Measurements from ENCODE around the gene DENND1A.

The DENND1A gene

DNA sequence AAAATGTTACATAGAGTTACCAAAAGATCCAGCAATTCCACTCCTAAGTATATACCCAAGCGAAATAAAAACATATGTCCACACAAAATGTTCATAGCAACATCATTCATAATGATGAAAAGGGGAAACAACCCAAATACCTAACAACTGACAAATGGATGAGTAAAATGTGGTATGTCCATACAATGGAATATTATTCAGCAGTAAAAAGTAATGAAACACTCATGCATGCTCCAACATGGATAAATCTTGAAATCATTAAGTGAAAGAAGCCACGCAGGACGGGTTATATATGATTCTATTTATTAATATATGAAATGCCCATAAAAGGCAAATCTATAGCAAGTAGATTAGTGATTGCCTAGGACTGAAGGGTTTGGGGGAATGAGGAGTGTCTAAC, 6.0 kb downstream of the DENND1A start:
- DNase-seq (ENCODE audit: low read depth), result no peak
- H3K4me3 ChIP-seq (ENCODE audit: low read depth, low read length), result no peak overlapping the region
- in situ Hi-C loops (cut with HindIII; ENCODE audit: low sequenced_read_pairs), result no loop called here
- no peak for TF ChIP-seq CTCF (IDR thresholded peaks at IDR 0.05; ENCODE audit: low read depth, low read length, missing control alignments)

DNA sequence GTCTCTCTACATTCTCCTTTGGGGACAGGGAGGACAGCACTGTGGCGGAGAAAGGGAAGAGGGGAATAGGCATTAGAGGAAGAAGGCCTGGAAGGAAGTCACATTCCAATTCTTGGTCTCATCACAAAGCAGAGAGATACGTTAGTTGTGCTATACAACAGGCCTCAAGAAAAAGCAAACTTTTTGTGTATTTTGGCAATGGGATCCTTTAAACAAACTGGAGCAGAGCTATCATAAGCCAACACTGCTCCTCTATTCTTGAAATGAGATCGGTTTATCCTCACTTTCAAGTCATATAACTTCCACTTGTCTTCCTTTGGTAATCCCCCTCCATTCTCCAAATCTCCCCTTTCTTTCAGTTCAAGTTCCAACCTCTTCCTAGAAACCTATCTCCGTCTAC, 6.5 kb downstream of the DENND1A start:
- no peak for DNase-seq (ENCODE audit: low read depth)
- in situ Hi-C loops (cut with HindIII; ENCODE audit: low sequenced_read_pairs), result no loop called here
- H3K4me3 ChIP-seq (ENCODE audit: low read depth, low read length), result no peak overlapping the region
- TF ChIP-seq CTCF (IDR thresholded peaks at IDR 0.05; ENCODE audit: low read depth, low read length, missing control alignments), result no peak

GRCh38 chr9:123922911-123923310, 7.0 kb downstream of the DENND1A start:
- no peak for DNase-seq (ENCODE audit: low read depth)
- no peak for TF ChIP-seq CTCF (IDR thresholded peaks at IDR 0.05; ENCODE audit: low read depth, low read length, missing control alignments)
- in situ Hi-C loops (cut with HindIII; ENCODE audit: low sequenced_read_pairs), result no loop called here
- no peak overlapping the region for H3K4me3 ChIP-seq (ENCODE audit: low read depth, low read length)

- DNase-seq (ENCODE audit: low read depth), result no peak
- TF ChIP-seq CTCF (IDR thresholded peaks at IDR 0.05; ENCODE audit: low read depth, low read length, missing control alignments), result no peak
- in situ Hi-C loops (cut with HindIII; ENCODE audit: low sequenced_read_pairs), result no loop called here
These were observed 7.5 kb downstream of the DENND1A start for GRCh38 chr9:123922431-123922830.

GRCh38 chr9:123914517-123915196, 15.3 kb downstream of the DENND1A start:
- in situ Hi-C loops (cut with HindIII; ENCODE audit: low sequenced_read_pairs), result no loop called here
- no peak overlapping the region for H3K4me3 ChIP-seq (ENCODE audit: low read depth, low read length)
- DNase-seq (ENCODE audit: low read depth), result no peak
- TF ChIP-seq CTCF (IDR thresholded peaks at IDR 0.05; ENCODE audit: low read depth, low read length, missing control alignments), result no peak

More at GRCh38 chr9:123922431-123922830, 7.5 kb downstream of the DENND1A start:
- no peak overlapping the region for H3K4me3 ChIP-seq (ENCODE audit: low read depth, low read length)

- no peak for TF ChIP-seq CTCF (IDR thresholded peaks at IDR 0.05; ENCODE audit: low read depth, low read length, missing control alignments)
- DNase-seq (ENCODE audit: low read depth), result no peak
- H3K4me3 ChIP-seq (ENCODE audit: low read depth, low read length), result no peak overlapping the region
- in situ Hi-C loops (cut with HindIII; ENCODE audit: low sequenced_read_pairs), result no loop called here
These were observed 17.6 kb downstream of the DENND1A start for GRCh38 chr9:123912167-123912897.
